NCI-H1417 (cell line): ENCODE results near the gene PWWP2A.
"Not testable (repeated sequence)": the region's sequence is repeated elsewhere in the genome, so short reads cannot be mapped to it uniquely, and the experiment has no call there.

Experiments
- DNase-seq, 3 experiments: peaks; one replicate each; lab custom pipeline; 2025; lab: John Stamatoyannopoulos, UW

Gene PWWP2A

GRCh38 chr5:160119142-160119904 is at the start of gene PWWP2A:
Gene PWWP2A (minus strand): TSS chr5:160119450. CDS start chr5:160119388, 62 bp downstream.
- peak; percentile 99 to 100 (median 99) for DNase-seq

- DNase-seq, result no peak
Observed at GRCh38 chr5:160167624-160168165, 48.4 kb upstream of the PWWP2A start.

- DNase-seq, result no peak
Observed at GRCh38 chr5:160166973-160167623, 47.8 kb upstream of the PWWP2A start.

GRCh38 chr5:160166069-160166972 is 47.1 kb upstream of the PWWP2A start:
- no peak for DNase-seq

- DNase-seq, result peak; percentile 35 to 86 (median 76)
Observed at GRCh38 chr5:160165137-160166068, 46.2 kb upstream of the PWWP2A start.

- DNase-seq, result no peak
Observed at GRCh38 chr5:160162910-160163309, 43.7 kb upstream of the PWWP2A start.

GRCh38 chr5:160161626-160162025 is 42.4 kb upstream of the PWWP2A start:
- no peak for DNase-seq

GRCh38 chr5:160160875-160161274 is 41.6 kb upstream of the PWWP2A start:
- DNase-seq, result not testable (repeated sequence)

- DNase-seq, result peak in 2 of 3 experiments; percentile 53 to 81
Observed at GRCh38 chr5:160159991-160160792, 40.9 kb upstream of the PWWP2A start.

GRCh38 chr5:160158087-160158486 is 38.8 kb upstream of the PWWP2A start:
- DNase-seq, result no peak

GRCh38 chr5:160155017-160155750 is 35.9 kb upstream of the PWWP2A start:
- no peak for DNase-seq

- no peak for DNase-seq
Observed at GRCh38 chr5:160152901-160153300, 33.7 kb upstream of the PWWP2A start.

- DNase-seq, result no peak
Observed at GRCh38 chr5:160152287-160152686, 33.0 kb upstream of the PWWP2A start.

- DNase-seq, result no peak
Observed at GRCh38 chr5:160151017-160151416, 31.8 kb upstream of the PWWP2A start.

GRCh38 chr5:160150381-160150780 is 31.1 kb upstream of the PWWP2A start:
- no peak for DNase-seq

- DNase-seq, result not testable (repeated sequence)
Observed at GRCh38 chr5:160144436-160144835, 25.2 kb upstream of the PWWP2A start.

GRCh38 chr5:160134332-160134731 is 15.1 kb upstream of the PWWP2A start:
- no peak for DNase-seq

GRCh38 chr5:160133918-160134304 is 14.7 kb upstream of the PWWP2A start:
- no peak for DNase-seq
